HG02943 (cell line): ENCODE results near the gene CEACAM3.

ENCODE experiments used
- ATAC-seq: cut with Tn5 transposase; IDR thresholded peaks from one replicate; pipeline ENCODE4 v1.9.1; 2021; ENCODE audit warnings: mild to moderate bottlenecking, low read depth, moderate library complexity; ENCODE audit not compliant: unreplicated experiment

Gene CEACAM3

DNA sequence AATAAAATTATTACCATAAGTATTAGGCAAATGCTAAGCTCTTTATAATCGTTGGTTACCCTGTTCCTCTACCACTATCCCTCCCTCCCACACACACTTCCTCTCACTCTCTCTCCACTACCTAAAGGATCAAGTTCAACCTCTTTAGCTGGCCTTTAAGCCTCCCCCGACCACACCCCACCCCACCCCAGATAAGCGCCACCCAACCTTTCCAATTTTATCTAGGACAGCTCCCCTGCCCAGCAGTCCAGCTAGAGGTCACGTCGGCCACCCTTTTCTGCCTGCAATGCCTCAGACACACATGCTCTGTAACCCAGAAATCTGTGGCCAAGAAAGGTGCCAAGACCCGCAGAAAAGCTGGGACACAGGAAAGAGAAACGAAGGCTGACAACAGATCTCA lies 47.0 kb downstream of the CEACAM3 start:
- ATAC-seq, result no peak

DNA sequence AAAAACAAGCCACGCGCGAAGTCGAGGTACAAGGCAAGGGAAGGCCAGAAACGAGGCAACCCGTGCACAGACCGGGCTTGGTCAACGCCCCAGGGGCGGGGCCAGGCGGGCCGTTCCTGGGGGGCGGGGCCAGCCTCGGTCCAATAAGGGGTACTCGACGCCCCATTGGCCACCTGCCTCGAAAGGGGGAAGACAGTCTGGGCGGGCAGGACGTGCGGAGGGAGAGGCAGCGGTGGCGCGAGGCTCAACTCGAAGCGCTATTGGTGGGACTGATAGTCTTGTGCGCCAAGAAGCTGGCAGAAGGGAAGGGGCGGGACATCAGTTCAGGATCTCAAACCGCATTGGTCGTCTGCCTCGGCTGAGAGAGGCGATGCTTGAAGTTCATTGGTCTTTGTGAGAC lies 48.2 kb downstream of the CEACAM3 start, which contains the start of gene LYPD4:
LYPD4 (minus strand) TSS at position 83 of the 400 bp plus-strand sequence. CDS start 5,398 bp downstream, outside the sequence.
- ATAC-seq, result no peak

GRCh38 chr19:41845001-41845050 lies 48.4 kb downstream of the CEACAM3 start, which contains the start of gene DMRTC2:
Gene DMRTC2 (plus strand): TSS chr19:41845042. CDS start chr19:41847429, 2,387 bp downstream.
- no peak for ATAC-seq

DNA sequence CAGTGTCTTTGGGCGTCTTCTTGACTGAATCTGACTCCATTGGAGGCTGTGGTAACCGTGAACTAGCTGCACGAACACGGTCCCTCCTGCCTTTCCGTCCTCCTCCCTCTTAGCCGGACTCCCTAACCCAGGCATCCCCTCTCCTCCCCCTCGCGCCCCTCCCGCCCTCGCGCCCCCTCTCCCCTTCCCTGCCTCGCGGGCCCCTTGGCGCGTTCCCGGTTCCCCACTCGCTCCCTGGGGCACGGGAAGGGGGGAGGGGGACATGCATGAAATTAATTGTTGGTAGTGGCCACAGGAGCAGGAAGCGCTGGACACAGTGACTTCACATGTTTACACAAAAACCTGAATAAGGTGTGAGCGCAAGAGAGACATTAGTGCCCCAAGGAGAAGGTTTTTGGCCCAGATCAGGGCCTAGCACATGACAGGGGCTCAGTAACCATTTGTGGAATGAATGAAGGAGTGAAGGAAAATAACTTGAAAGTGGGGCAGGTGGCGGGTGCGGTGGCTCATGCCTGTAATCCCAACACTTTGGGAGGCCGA lies 48.7 kb downstream of the CEACAM3 start:
- no peak for ATAC-seq

GRCh38 chr19:41847351-41848105 lies 51.1 kb downstream of the CEACAM3 start:
- ATAC-seq, result no peak

DNA sequence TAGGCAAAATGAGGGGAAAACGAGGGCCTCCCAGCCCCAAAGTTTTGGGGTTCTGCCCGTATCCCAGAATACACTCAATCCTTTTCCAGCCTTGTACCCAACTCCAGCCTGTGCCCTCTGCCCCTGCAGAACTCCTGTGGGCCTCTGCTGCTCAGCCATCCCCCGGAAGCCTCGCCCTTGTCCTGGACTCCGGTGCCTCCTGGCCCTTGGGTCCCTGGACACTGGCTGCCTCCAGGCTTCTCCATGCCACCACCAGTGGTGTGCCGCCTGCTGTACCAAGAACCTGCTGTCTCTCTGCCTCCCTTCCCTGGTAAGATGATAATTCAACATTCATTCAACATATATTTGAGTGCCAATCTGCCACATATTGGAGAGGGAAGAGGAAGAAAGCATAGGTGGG lies 52.3 kb downstream of the CEACAM3 start:
- no peak for ATAC-seq

DNA sequence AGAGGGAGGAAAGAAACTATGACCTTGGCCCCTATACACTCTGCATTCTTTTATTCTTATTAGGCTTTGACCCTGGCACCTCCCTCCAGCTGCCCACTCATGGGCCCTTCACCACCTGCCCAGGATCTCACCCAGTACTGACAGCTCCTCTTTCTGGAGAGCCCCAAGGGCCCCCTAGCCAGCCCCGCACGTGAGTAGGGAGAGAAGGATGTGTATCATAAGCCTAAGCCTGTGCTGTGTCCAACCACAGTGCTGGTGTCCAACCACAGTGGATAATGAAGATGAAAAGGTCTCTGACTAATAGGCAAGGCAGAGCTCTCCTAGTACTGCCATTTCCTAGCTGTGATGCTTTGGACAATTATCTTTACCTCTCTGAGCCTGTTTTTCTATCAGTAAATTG lies 52.7 kb downstream of the CEACAM3 start:
- no peak for ATAC-seq

GRCh38 chr19:41850381-41850780 lies 54.0 kb downstream of the CEACAM3 start:
- no peak for ATAC-seq

DNA sequence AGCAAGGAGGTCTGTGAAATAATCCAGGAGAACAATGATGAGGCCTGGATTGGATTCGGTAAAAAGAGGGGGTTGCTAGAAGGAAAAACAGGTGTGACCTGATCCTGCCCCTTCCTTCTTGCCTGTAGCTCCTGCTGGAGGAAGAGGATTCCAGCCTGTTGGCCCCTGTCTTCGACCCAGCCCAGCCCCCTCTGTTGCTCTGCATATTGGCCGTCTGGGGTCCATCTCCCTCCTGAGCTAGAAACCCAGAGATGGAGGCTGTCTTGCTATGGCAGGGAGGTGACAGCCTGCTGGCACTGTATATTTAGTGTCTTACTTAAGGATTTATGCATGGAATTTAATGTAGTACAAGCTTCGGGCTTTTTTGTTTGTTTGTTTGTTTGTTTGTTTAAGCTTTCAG lies 55.1 kb downstream of the CEACAM3 start:
- ATAC-seq, result no peak

- ATAC-seq, result no peak
Measured at GRCh38 chr19:41853344-41853743, 57.0 kb downstream of the CEACAM3 start.

- ATAC-seq, result no peak
Measured at GRCh38 chr19:41853768-41854167, 57.4 kb downstream of the CEACAM3 start.

- no peak for ATAC-seq
Measured at GRCh38 chr19:41859213-41859617, 62.8 kb downstream of the CEACAM3 start.

DNA sequence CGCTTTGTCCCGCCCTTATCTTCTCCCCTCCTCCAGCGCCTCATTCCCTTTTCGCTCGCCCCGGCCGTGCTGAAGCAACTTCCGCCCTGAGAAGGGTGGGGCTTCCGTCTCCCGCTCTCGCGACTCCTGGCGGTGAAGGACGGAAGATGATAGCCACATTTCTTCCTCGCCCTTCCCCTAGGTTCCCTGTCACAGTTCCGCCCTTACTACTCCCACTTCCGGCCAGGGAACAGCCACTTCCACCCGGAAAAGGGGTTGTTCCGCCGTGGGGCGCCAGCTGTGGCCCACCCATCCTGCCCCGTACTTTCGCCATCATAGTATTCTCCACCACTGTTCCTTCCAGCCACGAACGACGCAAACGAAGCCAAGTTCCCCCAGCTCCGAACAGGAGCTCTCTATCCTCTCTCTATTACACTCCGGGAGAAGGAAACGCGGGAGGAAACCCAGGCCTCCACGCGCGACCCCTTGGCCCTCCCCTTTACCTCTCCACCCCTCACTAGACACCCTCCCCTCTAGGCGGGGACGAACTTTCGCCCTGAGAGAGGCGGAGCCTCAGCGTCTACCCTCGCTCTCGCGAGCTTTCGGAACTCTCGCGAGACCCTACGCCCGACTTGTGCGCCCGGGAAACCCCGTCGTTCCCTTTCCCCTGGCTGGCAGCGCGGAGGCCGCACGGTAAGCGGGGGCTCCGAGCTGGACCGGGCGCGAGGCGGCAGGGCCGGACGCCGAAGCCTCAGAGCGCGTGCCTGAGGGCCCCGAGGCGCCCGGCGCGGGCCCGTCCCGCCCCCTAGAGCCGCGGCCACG lies 63.4 kb downstream of the CEACAM3 start, which contains the start of gene RPS19:
RPS19 (plus strand) TSS at position 638 of the 801 bp plus-strand sequence. CDS start 520 bp downstream, outside the sequence.
- ATAC-seq, result peak; percentile 73

- no peak for ATAC-seq
Measured at GRCh38 chr19:41860419-41861115, 64.2 kb downstream of the CEACAM3 start.
